Stimulated activated CD4-positive, alpha-beta T cell treated with anti-CD3 and anti-CD28 coated beads, TNF-alpha, amount 100 ng/mL, for 4 hours (primary cell): ENCODE data around the gene ENOX2.

Experiments
- DNase-seq, 3 experiments: peaks; one replicate each; pipeline ENCODE4 v3.0.0-alpha.2; 2020; ENCODE audit warnings: low read depth in 3 of 3

The ENOX2 gene

GRCh38 chrX:130885508-130885907 lies 17.5 kb downstream of the ENOX2 start:
- no peak for DNase-seq

GRCh38 chrX:130884627-130885026 lies 18.4 kb downstream of the ENOX2 start:
- DNase-seq = no peak

- DNase-seq = no peak
Observed at GRCh38 chrX:130879869-130880268, 23.1 kb downstream of the ENOX2 start.

GRCh38 chrX:130878350-130879341 lies 24.4 kb downstream of the ENOX2 start:
- DNase-seq = no peak

- DNase-seq = no peak
Observed at GRCh38 chrX:130877892-130878341, 25.1 kb downstream of the ENOX2 start.

- no peak for DNase-seq
Observed at GRCh38 chrX:130876226-130876625, 26.8 kb downstream of the ENOX2 start.

- DNase-seq = no peak
Observed at GRCh38 chrX:130874751-130875150, 28.3 kb downstream of the ENOX2 start.

GRCh38 chrX:130869239-130869638 lies 33.8 kb downstream of the ENOX2 start:
- no peak for DNase-seq

- DNase-seq = no peak
Observed at GRCh38 chrX:130861462-130861861, 41.5 kb downstream of the ENOX2 start.

- DNase-seq = no peak
Observed at GRCh38 chrX:130857207-130857606, 45.8 kb downstream of the ENOX2 start.

GRCh38 chrX:130851569-130851968 lies 51.4 kb downstream of the ENOX2 start:
- no peak for DNase-seq

- no peak for DNase-seq
Observed at GRCh38 chrX:130848763-130849162, 54.2 kb downstream of the ENOX2 start.

GRCh38 chrX:130846746-130847145 lies 56.3 kb downstream of the ENOX2 start:
- DNase-seq = no peak

GRCh38 chrX:130841776-130842175 lies 61.2 kb downstream of the ENOX2 start:
- DNase-seq = no peak

GRCh38 chrX:130840345-130840744 lies 62.7 kb downstream of the ENOX2 start:
- no peak for DNase-seq

GRCh38 chrX:130836447-130836846 lies 66.6 kb downstream of the ENOX2 start:
- DNase-seq = no peak

- no peak for DNase-seq
Observed at GRCh38 chrX:130834830-130835229, 68.2 kb downstream of the ENOX2 start.

GRCh38 chrX:130834149-130834548 lies 68.9 kb downstream of the ENOX2 start:
- DNase-seq = no peak

GRCh38 chrX:130831347-130831722 lies 71.7 kb downstream of the ENOX2 start:
- DNase-seq = no peak

- DNase-seq = no peak
Observed at GRCh38 chrX:130830599-130831346, 72.2 kb downstream of the ENOX2 start.

- no peak for DNase-seq
Observed at GRCh38 chrX:130829526-130830515, 73.2 kb downstream of the ENOX2 start.
